Endothelial cell of umbilical vein (primary cell): ENCODE measurements around the gene SNX33. TPM values are rescaled to one million over a fixed set of nuclear protein-coding genes. Genes with fewer than 3 reads are reported as not detected.

ENCODE experiments used
- BruUV-seq: library from RNA; stranded (reverse); fragments of 400-500 nt; replicated peaks from 2 replicates; lab custom pipeline; 2021; lab: Mats Ljungman, UMichigan
- CTCF ChIA-PET: fragments of 300-600, 350-600 bp; sonication (Branson Sonifier 250); formaldehyde crosslinking; loops from one replicate; lab custom pipeline; 2021; ENCODE audit warnings: antibody characterized with exemption, inconsistent platforms; lab: Charles Lee
- POLR2A ChIA-PET: fragments of 300-600, 350-600 bp; sonication (Branson Sonifier 250); formaldehyde crosslinking; loops from one replicate; lab custom pipeline; 2021; ENCODE audit warnings: antibody characterized with exemption, inconsistent platforms; lab: Charles Lee
- DNase-seq: peaks from one replicate; pipeline ENCODE4 v3.0.0-alpha.2; 2011; ENCODE audit warnings: low read depth, low spot score
- FAIRE-seq: peaks from 2 replicates; lab custom pipeline; 2011; peaks lifted over from hg19 to GRCh38; lab: Jason Lieb, UNC
- H2AFZ ChIP-seq: 2 replicates; pipeline ENCODE4 v1.6.0; 2012; ENCODE audit warnings: low read depth, low read length, control low read depth, inconsistent platforms
- H3K27ac ChIP-seq: 2 replicates; pipeline ENCODE4 v1.5.1; 2011; ENCODE audit warnings: low read depth, mild to moderate bottlenecking, control low read depth, low read length, moderate library complexity; ENCODE audit not compliant: insufficient read depth
- H3K27me3 ChIP-seq, 2 experiments: 2 replicates each; pipeline versions ENCODE4 v1.6.0 to v1.6.1; 2011; ENCODE audit warnings: low read length in 2 of 2, mixed read lengths in 1 of 2; ENCODE audit not compliant: control insufficient read depth in 2 of 2, insufficient read depth in 2 of 2
- H3K36me3 ChIP-seq, 2 experiments: 2 replicates in 1 of 2; 3 replicates in 1 of 2; pipeline ENCODE4 v1.5.1; 2011; ENCODE audit warnings: low read length in 2 of 2, mild to moderate bottlenecking in 1 of 2, moderate library complexity in 1 of 2; ENCODE audit not compliant: control insufficient read depth in 2 of 2, insufficient read depth in 2 of 2; ENCODE audit errors: extremely low read depth in 1 of 2
- H3K4me1 ChIP-seq: 3 replicates; pipeline ENCODE4 v1.5.1; 2011; ENCODE audit warnings: mild to moderate bottlenecking, low read length; ENCODE audit not compliant: control insufficient read depth, insufficient read depth; ENCODE audit errors: extremely low read depth
- H3K4me2 ChIP-seq: 2 replicates; pipeline ENCODE4 v1.6.1; 2011; ENCODE audit warnings: low read length, control low read depth, mixed read lengths; ENCODE audit not compliant: insufficient read depth
- H3K4me3 ChIP-seq, 3 experiments: fragments of 200-600 bp in 1 of 3; sonication (generic), shearing (Covaris generic) in 1 of 3; replicated peaks in 1 of 3; 2 replicates each; pipeline ENCODE4 v1.5.1; 2011 to 2016; ENCODE audit warnings: control low read depth in 3 of 3, low read length in 3 of 3, mild to moderate bottlenecking in 2 of 3, inconsistent platforms in 1 of 3, low read depth in 1 of 3, moderate library complexity in 1 of 3; ENCODE audit not compliant: insufficient read depth in 1 of 3
- H3K79me2 ChIP-seq: 2 replicates; pipeline ENCODE4 v1.6.0; 2012; ENCODE audit warnings: low read length, inconsistent platforms; ENCODE audit not compliant: control insufficient read depth, insufficient read depth
- H3K9ac ChIP-seq: replicated peaks from 2 replicates; pipeline ENCODE3; 2011; ENCODE audit warnings: low read length, control low read depth; ENCODE audit not compliant: insufficient read depth; ENCODE audit errors: extremely low read depth
- H3K9me1 ChIP-seq: replicated peaks from 3 replicates; pipeline ENCODE4 v1.6.0; 2011; ENCODE audit warnings: mild to moderate bottlenecking, low read length; ENCODE audit not compliant: control insufficient read depth, insufficient read depth; ENCODE audit errors: extremely low read depth
- H3K9me3 ChIP-seq: replicated peaks from 2 replicates; pipeline ENCODE4 v1.5.1; 2012; ENCODE audit warnings: low read length, inconsistent platforms; ENCODE audit not compliant: control insufficient read depth, insufficient read depth
- H4K20me1 ChIP-seq: replicated peaks from 2 replicates; pipeline ENCODE3; 2011; ENCODE audit warnings: mild to moderate bottlenecking, low read length; ENCODE audit not compliant: control insufficient read depth, insufficient read depth; ENCODE audit errors: extremely low read depth
- CTCF ChIP-seq, 2 donors: IDR thresholded peaks; 1 replicate in 1 of 2; 2 replicates in 1 of 2; pipeline ENCODE4 v1.5.1; 2011; ENCODE audit warnings: low read length in 2 of 2, mild to moderate bottlenecking in 2 of 2, moderate library complexity in 2 of 2, control low read depth in 1 of 2, inconsistent platforms in 1 of 2, low read depth in 1 of 2; ENCODE audit not compliant: insufficient read depth in 1 of 2; ENCODE audit errors: extremely low read depth in 1 of 2
- EZH2 ChIP-seq: IDR thresholded peaks from 2 replicates; pipeline ENCODE4 v1.6.1; 2012; ENCODE audit warnings: borderline replicate concordance, low read depth, mild to moderate bottlenecking, moderate library complexity, low read length, inconsistent platforms; ENCODE audit not compliant: severe bottlenecking
- FOS ChIP-seq: IDR thresholded peaks from 2 replicates; pipeline ENCODE4 v1.6.1; 2011; ENCODE audit warnings: mild to moderate bottlenecking, low read length, moderate library complexity, borderline replicate concordance; ENCODE audit not compliant: insufficient read depth
- GATA2 ChIP-seq: IDR thresholded peaks from 2 replicates; pipeline ENCODE4 v1.7.0; 2011; ENCODE audit warnings: low read depth, mild to moderate bottlenecking, moderate library complexity, mixed read lengths, low read length; ENCODE audit not compliant: insufficient read length, insufficient read depth
- JUN ChIP-seq: IDR thresholded peaks from 2 replicates; pipeline ENCODE4 v1.6.1; 2011; ENCODE audit warnings: borderline replicate concordance, low read depth; ENCODE audit not compliant: insufficient read length, insufficient read depth
- MAX ChIP-seq: IDR thresholded peaks from 2 replicates; pipeline ENCODE4 v1.6.1; 2011; ENCODE audit not compliant: insufficient read depth, insufficient read length
- MYC ChIP-seq: IDR thresholded peaks from one replicate; pipeline ENCODE4 v1.6.1; 2011; ENCODE audit warnings: mild to moderate bottlenecking, low read depth, low read length
- POLR2A ChIP-seq: IDR thresholded peaks from 2 replicates; pipeline ENCODE4 v1.6.1; 2012; ENCODE audit warnings: low read depth, mild to moderate bottlenecking, control low read depth, low read length
- POLR2AphosphoS5 ChIP-seq: IDR thresholded peaks from 2 replicates; pipeline ENCODE4 v1.6.1; 2012; ENCODE audit warnings: low read depth, mild to moderate bottlenecking, control low read depth, low read length, moderate library complexity; ENCODE audit not compliant: insufficient read depth
- dilution Hi-C: fragments of 300-500 bp; cut with MboI; formaldehyde crosslinking; loops from one replicate; pipeline ENCODE4 v1.15.0; 2019; ENCODE audit warnings: low sequenced_read_pairs; ENCODE audit not compliant: extremely low pct_ligation_motif_present
- intact Hi-C: fragments of 100-400 bp; cut with micrococcal nuclease; formaldehyde crosslinking; loops from one replicate; pipeline ENCODE4 v1.10.0; 2022
- polyA plus RNA-seq, 4 experiments: library from polyadenylated mRNA; depleted of rRNA in 3 of 4; stranded (reverse) in 3 of 4; unstranded in 1 of 4; fragments of >200 nt; gene quantifications; 2 replicates each; pipeline versions ENCODE4 v1.2.1 to v1.2.3, GENCODE V29; 2011 to 2012; ENCODE audit warnings: missing spikeins in 1 of 4
- total RNA-seq: library from RNA; stranded (reverse); gene quantifications from 2 replicates; pipeline ENCODE4 v1.2.3, GENCODE V29; 2021

SNX33 gene
- total and polyA plus RNA-seq, 2 donors (not counting 3 experiments of a cell fraction or from before 2014, with no cell fraction given), result 7.9 to 12.6 TPM

GRCh38 chr15:75649045-75649761 lies 1.5 kb downstream of the SNX33 start:
- H3K9me1 ChIP-seq, result no peaks in the 10 kb centered on the region
- POLR2A ChIA-PET, result no interaction called here
- H3K4me1 ChIP-seq, result peaks cover 29% of the 10 kb centered on the region
- H3K36me3 ChIP-seq, result peaks cover 0 to 2% of the 10 kb centered on the region in 2 experiments
- FAIRE-seq, result no peak
- peak overlapping the region; percentile 78 for H3K4me2 ChIP-seq
- BruUV-seq, result no TSS peak
- H4K20me1 ChIP-seq, result no peaks in the 10 kb centered on the region
- no peak for DNase-seq
- intact Hi-C loops, result no loop called here
- H3K79me2 ChIP-seq, result peaks cover 3% of the 10 kb centered on the region
- H3K27ac ChIP-seq, result no peak overlapping the region
- dilution Hi-C loops, result no loop called here
- H2AFZ ChIP-seq, result no peak overlapping the region
- CTCF ChIA-PET, result interaction anchor here (2.9 kb wide), 1 partner anchor 10 kb away, joined by 34 read pairs; the partner anchor contains the start of gene IMP3
- H3K9ac ChIP-seq, result peak overlapping the region; percentile 67
- H3K27me3 ChIP-seq, result no peaks in the 10 kb centered on the region
- no peaks in the 10 kb centered on the region for H3K9me3 ChIP-seq
- TF ChIP-seq JUN (no peak), CTCF (IDR thresholded peaks at IDR 0.05; ENCODE audit: extremely low read depth in 1 of 2, insufficient read depth in 1 of 2, low read depth in 1 of 2, low read length in 2 of 2) (no peak), MAX (no peak), POLR2AphosphoS5 (no peak), GATA2 (no peak), MYC (no peak), POLR2A (no peak), FOS (no peak), EZH2 (no peak)
- H3K4me3 ChIP-seq, result peak overlapping the region in 2 of 3 experiments; percentile 64 to 72
